K562 (cell line): ENCODE data around the gene RND1. TPM values are rescaled to one million over a fixed set of nuclear protein-coding genes. Genes with fewer than 3 reads are reported as not detected.

Source experiments
- CEBPB ChIP-seq: fragments of 450-650 bp; IDR thresholded peaks from 2 replicates; pipeline ENCODE4 v1.6.1; 2016; ENCODE audit warnings: missing genetic modification characterization, missing compliant biosample characterization
- CREB3 ChIP-seq: fragments of 450-650 bp; conservative IDR thresholded peaks from 2 replicates; pipeline ENCODE4 v1.6.1; 2016; ENCODE audit warnings: missing genetic modification characterization, low read depth, mild to moderate bottlenecking, missing compliant biosample characterization, moderate library complexity
- CXXC5 ChIP-seq: fragments of 250-450 bp; sonication (Bioruptor Pico); IDR thresholded peaks from 2 replicates; pipeline ENCODE4 v1.8.0; 2022; ENCODE audit warnings: inconsistent platforms, mild to moderate bottlenecking, moderate library complexity
- DNMT1 ChIP-seq: fragments of 450-650 bp; IDR thresholded peaks from 2 replicates; pipeline ENCODE4 v1.6.1; 2016; ENCODE audit warnings: antibody characterized with exemption, mild to moderate bottlenecking
- HOMEZ ChIP-seq: fragments of 250-450 bp; sonication (Bioruptor Pico); IDR thresholded peaks from 2 replicates; pipeline ENCODE4 v1.4.0; 2020; ENCODE audit warnings: mild to moderate bottlenecking, moderate library complexity
- PATZ1 ChIP-seq: fragments of 250-450 bp; sonication (Bioruptor Pico); IDR thresholded peaks from 2 replicates; pipeline ENCODE4 v1.5.0; 2020; ENCODE audit warnings: mild to moderate bottlenecking, borderline replicate concordance
- PCBP2 ChIP-seq: fragments of 200-400 bp; formaldehyde crosslinking; IDR thresholded peaks from 2 replicates; pipeline ENCODE4 v1.6.1; 2018; ENCODE audit warnings: low read length, low read depth, mild to moderate bottlenecking, moderate library complexity; ENCODE audit not compliant: poor library complexity, severe bottlenecking
- TGIF2 ChIP-seq: sonication (generic); formaldehyde crosslinking; IDR thresholded peaks from 2 replicates; pipeline ENCODE4 v1.8.1; 2022; ENCODE audit warnings: mild to moderate bottlenecking, missing genetic modification reagents, moderate library complexity
- ZBTB40 ChIP-seq, 2 experiments: fragments of 450-650 bp in 1 of 2; sonication (generic) in 1 of 2; formaldehyde crosslinking in 1 of 2; IDR thresholded peaks; 2 replicates each; pipeline versions ENCODE4 v1.7.1 to v1.9.0; 2016 to 2022; ENCODE audit warnings: inconsistent platforms in 1 of 2, mild to moderate bottlenecking in 1 of 2, missing genetic modification reagents in 1 of 2
- ZNF133 ChIP-seq: fragments of 250-450 bp; sonication (Bioruptor Pico); IDR thresholded peaks from 2 replicates; pipeline ENCODE4 v1.4.0; 2020; ENCODE audit warnings: mild to moderate bottlenecking
- ZNF589 ChIP-seq: fragments of 200-800 bp; sonication (Bioruptor generic); IDR thresholded peaks from 2 replicates; pipeline ENCODE4 v1.6.1; 2016; ENCODE audit warnings: low read depth, missing genetic modification characterization, missing compliant biosample characterization
- polyA plus RNA-seq, 8 experiments: library from polyadenylated mRNA; depleted of rRNA in 4 of 8; stranded (reverse) in 5 of 8; unstranded in 3 of 8; fragments of >200 nt; fragmentation: Nextera tagmentation in 2 of 8; fragmentation: Illumina TruSeq in 1 of 8; extraction: Ambion mirVana in 2 of 8; extraction: Trizol in 1 of 8; gene quantifications; 2 replicates each; pipeline versions ENCODE4 v1.2.1 to v1.2.3, GENCODE V29; 2011 to 2014; ENCODE audit warnings: inconsistent platforms in 1 of 8, missing spikeins in 1 of 8
- total RNA-seq, 7 experiments: library from RNA; depleted of rRNA in 6 of 7; stranded (reverse); fragments of >200 nt in 6 of 7; fragmentation: Illumina TruSeq in 2 of 7; extraction: Trizol in 2 of 7; gene quantifications; 2 replicates each; pipeline versions ENCODE4 v1.2.1 to v1.2.3, GENCODE V29; 2011 to 2021; ENCODE audit warnings: low replicate concordance in 1 of 7

RND1 gene
- total and polyA plus RNA-seq, 9 of the 15 experiments (the other 6 are each of a cell fraction or from before 2014, with no cell fraction given): 0.18 to 0.78 (median 0.58) TPM; not detected in 2

- TF ChIP-seq PCBP2: no peak
- TF ChIP-seq CXXC5 (CRISPR knock-in tag): peak; percentile 51
- TF ChIP-seq ZNF133 (CRISPR knock-in tag): no peak
- no peak for TF ChIP-seq HOMEZ (CRISPR knock-in tag)
- TF ChIP-seq TGIF2 (CRISPR knock-in tag): no peak
- TF ChIP-seq CREB3: no peak
- no peak for TF ChIP-seq PATZ1 (CRISPR knock-in tag)
- TF ChIP-seq ZNF589 (CRISPR knock-in tag): no peak
- 0 out of 2 replicates have a peak, but pooled peaks have one; percentile 13 for TF ChIP-seq ZBTB40 (IDR thresholded peaks at IDR 0.05)
- TF ChIP-seq ZBTB40 (CRISPR knock-in tag; IDR thresholded peaks at IDR 0.05): no peak
- no peak for TF ChIP-seq DNMT1
- peak; percentile 34; the same call in 1 of the 2 replicates for TF ChIP-seq CEBPB (tag)
Measured at GRCh38 chr12:48817873-48818830, 47.5 kb downstream of the RND1 start, which contains the start of gene CACNB3 (continued).
